ENCODE results near the gene DOP1B. TPM values are rescaled to one million over a fixed set of nuclear protein-coding genes. Genes with fewer than 3 reads are reported as not detected.
"Not testable (repeated sequence)": the region's sequence is repeated elsewhere in the genome, so short reads cannot be mapped to it uniquely, and the experiment has no call there.

The DOP1B gene
- total RNA-seq, 1 donor from 2014 or later: 23.8 TPM

GRCh38 chr21:36139791-36140190 lies 16.8 kb upstream of the DOP1B start:
- ATAC-seq: not testable (repeated sequence)

- ATAC-seq: peak; percentile 99
Measured at GRCh38 chr21:36141513-36141925, 15.1 kb upstream of the DOP1B start.

- ATAC-seq: not testable (repeated sequence)
Measured at GRCh38 chr21:36144233-36144632, 12.4 kb upstream of the DOP1B start.

- no peak for ATAC-seq
Measured at GRCh38 chr21:36145259-36145658, 11.4 kb upstream of the DOP1B start.

GRCh38 chr21:36147911-36148310 lies 8.7 kb upstream of the DOP1B start:
- no peak for ATAC-seq

GRCh38 chr21:36148886-36149285 lies 7.7 kb upstream of the DOP1B start:
- ATAC-seq: no peak

- ATAC-seq: peak; percentile 27
Measured at GRCh38 chr21:36149788-36150711, 6.6 kb upstream of the DOP1B start.

- ATAC-seq: peak; percentile 53
Measured at GRCh38 chr21:36155603-36156338, 853 bp upstream of the DOP1B start.

- peak; percentile 95 for ATAC-seq
Measured at GRCh38 chr21:36156339-36156814, 247 bp upstream of the DOP1B start.

GRCh38 chr21:36159356-36159921 lies 2.8 kb downstream of the DOP1B start:
- no peak for ATAC-seq

GRCh38 chr21:36160850-36161178 lies 4.2 kb downstream of the DOP1B start:
- ATAC-seq: no peak

- ATAC-seq: no peak
Measured at GRCh38 chr21:36162631-36163030, 6.0 kb downstream of the DOP1B start.

- no peak for ATAC-seq
Measured at GRCh38 chr21:36163750-36164741, 7.4 kb downstream of the DOP1B start.

- ATAC-seq: no peak
Measured at GRCh38 chr21:36165356-36165755, 8.7 kb downstream of the DOP1B start.

GRCh38 chr21:36166705-36167104 lies 10.1 kb downstream of the DOP1B start:
- no peak for ATAC-seq

GRCh38 chr21:36167541-36167940 lies 10.9 kb downstream of the DOP1B start:
- ATAC-seq: no peak

GRCh38 chr21:36169470-36170128 lies 13.0 kb downstream of the DOP1B start:
- ATAC-seq: no peak

- no peak for ATAC-seq
Measured at GRCh38 chr21:36170823-36171222, 14.2 kb downstream of the DOP1B start.

GRCh38 chr21:36171336-36171735 lies 14.7 kb downstream of the DOP1B start:
- ATAC-seq: no peak

GRCh38 chr21:36171741-36172331 lies 15.2 kb downstream of the DOP1B start:
- no peak for ATAC-seq

GRCh38 chr21:36174780-36175179 lies 18.2 kb downstream of the DOP1B start:
- no peak for ATAC-seq

All from esophagus mucosa (tissue), 1 donor.